ENCODE measurements around the gene MYL5. TPM values are rescaled to one million over a fixed set of nuclear protein-coding genes. Genes with fewer than 3 reads are reported as not detected.

Gene MYL5
- total and polyA plus RNA-seq, 10 of the 15 experiments (the other 5 are each of a cell fraction or from before 2014, with no cell fraction given) = 1.2 to 13.8 (median 7.1) TPM

GRCh38 chr4:704971-705277 is 30.6 kb downstream of the MYL5 start:
- Histone ChIP-seq H3K27me3 (replicated peaks in 1 of 2; ENCODE audit: control insufficient read depth in 2 of 2, insufficient read depth in 2 of 2, low read length in 1 of 2) (no peaks in the 10 kb centered on the region), H2AFZ (ENCODE audit: control insufficient read depth, low read depth, low read length) (peak overlapping the region; percentile 81; the same call in 1 of the 2 replicates), H3K9me3 (replicated peaks; ENCODE audit: control insufficient read depth, insufficient read depth, low read length) (no peaks in the 10 kb centered on the region; the same call in 2 of the 3 replicates), H3K36me3 (ENCODE audit: control insufficient read depth in 2 of 2, insufficient read depth in 2 of 2, low read length in 1 of 2) (peaks cover 0 to 2% of the 10 kb centered on the region in 2 experiments; a peak in 1 of 4 replicates), H4K20me1 (ENCODE audit: control insufficient read depth, insufficient read depth) (no peaks in the 10 kb centered on the region), H3K9ac (ENCODE audit: control insufficient read depth, insufficient read depth, low read length) (no peak overlapping the region), H3K4me3 (0 out of 2 replicates have a peak overlapping the region, but pooled peaks have one; percentile 33), H3K79me2 (ENCODE audit: control insufficient read depth, insufficient read depth, low read length) (peaks cover 29% of the 10 kb centered on the region), H3K27ac (ENCODE audit: control insufficient read depth, insufficient read depth) (no peak overlapping the region), H3K4me2 (ENCODE audit: control insufficient read depth, insufficient read depth) (peak overlapping the region; percentile 72), H3K4me1 (ENCODE audit: control insufficient read depth, insufficient read depth, low read length) (peaks cover under 1% of the 10 kb centered on the region)
- TF ChIP-seq PML (IDR thresholded peaks at IDR 0.05; ENCODE audit: low read length) (no peak), NR2C2 (IDR thresholded peaks at IDR 0.05; ENCODE audit: borderline replicate concordance, control insufficient read depth, insufficient read length, low read depth) (peak; percentile 8)
- no TSS peak for BruUV-seq (replicated peaks)
- no peak for ATAC-seq
- ChIA-PET CTCF (no interaction called here), SMC1A (ENCODE audit: uncharacterized antibody, unreplicated experiment) (no interaction called here), RAD21 (ENCODE audit: unreplicated experiment) (no interaction called here), POLR2A (no interaction called here)
- WGBS (ENCODE audit: insufficient coverage, insufficient replicate concordance, low lambda C conversion rate, missing lambda C conversion rate) = 100% methylated on average over 1 of the region's 1 CpG
- FAIRE-seq = no peak
- no peak for DNase-seq (ENCODE audit: low read depth, low spot score)
- intact Hi-C loops (cut with micrococcal nuclease; ENCODE audit: unreplicated experiment) = no loop called here
- in situ Hi-C loops (cut with MboI) = no loop called here

DNA sequence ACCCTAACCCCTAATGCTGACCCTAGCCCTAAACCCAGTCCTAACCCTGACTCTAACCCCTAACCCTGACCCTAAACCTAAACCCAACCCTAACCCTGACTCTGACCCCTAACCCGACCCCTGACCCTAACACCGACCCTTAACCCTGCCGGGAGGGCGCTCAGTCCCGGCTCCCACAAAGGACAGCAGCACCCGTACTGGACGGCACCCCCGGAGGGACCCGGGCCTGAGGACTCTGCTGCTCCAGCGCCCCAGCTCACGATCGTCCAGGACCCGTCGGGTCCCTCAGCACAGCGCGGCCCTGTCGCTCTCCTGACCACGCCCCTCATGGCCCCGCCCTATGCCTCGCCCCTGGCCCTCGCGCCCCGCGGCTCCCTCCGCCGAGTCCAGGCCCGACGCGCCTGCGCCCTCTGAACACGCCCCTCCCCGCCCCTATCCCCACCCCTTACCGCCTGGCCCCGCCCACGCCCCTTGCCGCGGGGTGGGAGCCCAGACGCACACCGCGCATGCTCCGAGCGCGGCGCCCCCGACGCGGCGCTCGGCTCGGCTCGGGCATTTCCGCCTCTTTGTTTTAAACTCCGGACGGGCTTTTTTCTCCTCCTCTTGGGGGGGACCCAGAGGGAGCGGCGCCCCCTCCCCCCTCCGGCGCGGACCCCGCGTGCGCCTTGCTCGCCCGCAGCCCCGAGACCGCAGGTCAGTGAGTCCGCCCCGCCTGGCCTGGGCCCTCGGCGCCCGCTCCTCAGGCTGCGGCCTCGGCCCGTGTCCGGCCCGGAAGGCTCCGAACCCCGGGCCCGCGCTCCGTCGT is 31.1 kb downstream of the MYL5 start, which contains the start of gene PCGF3:
Gene PCGF3 (plus strand): TSS at position 555 of the 805 bp plus-strand sequence. CDS start 27,849 bp downstream, outside the sequence.
- Histone ChIP-seq H3K9ac (ENCODE audit: control insufficient read depth, insufficient read depth, low read length) (peak within 1 kb of the TSS; percentile 88), H3K36me3 (ENCODE audit: control insufficient read depth in 2 of 2, insufficient read depth in 2 of 2, low read length in 1 of 2) (peaks cover 1 to 2% of the 10 kb centered on the region in 2 experiments; a peak in 3 of 4 replicates), H3K4me3 (peak within 1 kb of the TSS; percentile 99), H3K4me1 (ENCODE audit: control insufficient read depth, insufficient read depth, low read length) (no peaks in the 10 kb centered on the region; the same call in 1 of the 2 replicates), H4K20me1 (ENCODE audit: control insufficient read depth, insufficient read depth) (no peaks in the 10 kb centered on the region), H3K27me3 (replicated peaks in 1 of 2; ENCODE audit: control insufficient read depth in 2 of 2, insufficient read depth in 2 of 2, low read length in 1 of 2) (no peaks in the 10 kb centered on the region), H3K79me2 (ENCODE audit: control insufficient read depth, insufficient read depth, low read length) (peaks cover 29% of the 10 kb centered on the region), H3K27ac (ENCODE audit: control insufficient read depth, insufficient read depth) (peak within 1 kb of the TSS; percentile 91), H3K9me3 (replicated peaks; ENCODE audit: control insufficient read depth, insufficient read depth, low read length) (no peaks in the 10 kb centered on the region), H3K4me2 (ENCODE audit: control insufficient read depth, insufficient read depth) (peak within 1 kb of the TSS; percentile 86), H2AFZ (ENCODE audit: control insufficient read depth, low read depth, low read length) (peak within 1 kb of the TSS; percentile 81)
- FAIRE-seq (peak; percentile 86), ATAC-seq (peak; percentile 98), DNase-seq (ENCODE audit: low read depth, low spot score) (peak; percentile 68)
- POLR2A ChIA-PET = no interaction called here
- SMC1A ChIA-PET (ENCODE audit: uncharacterized antibody, unreplicated experiment) = no interaction called here
- CTCF ChIA-PET = no interaction called here
- no TSS peak for BruUV-seq (replicated peaks)
- whole genome bisulfite sequencing (ENCODE audit: insufficient coverage, insufficient replicate concordance, low lambda C conversion rate, missing lambda C conversion rate) = 1% methylated on average over 48 of the region's 82 CpGs
- in situ Hi-C loops (cut with MboI) (no loop called here), intact Hi-C loops (cut with micrococcal nuclease; ENCODE audit: unreplicated experiment) (no loop called here)
- RAD21 ChIA-PET (ENCODE audit: unreplicated experiment) = no interaction called here
- TF ChIP-seq CREB1 (IDR thresholded peaks at IDR 0.05; ENCODE audit: low read depth) = no peak
- TF ChIP-seq SUZ12 (IDR thresholded peaks at IDR 0.05; ENCODE audit: unreplicated experiment) = no peak
- no peak for TF ChIP-seq CHD1 (IDR thresholded peaks at IDR 0.05; ENCODE audit: low read depth, low read length)
- TF ChIP-seq TAF1 (IDR thresholded peaks at IDR 0.05; ENCODE audit: borderline replicate concordance, low read depth, low read length) = peak; percentile 26; the same call in 1 of the 2 replicates
- no peak for TF ChIP-seq NFYB (IDR thresholded peaks at IDR 0.05; ENCODE audit: insufficient read depth, low read depth, low read length)
- TF ChIP-seq DPF2 (IDR thresholded peaks at IDR 0.05) = peak; percentile 65; the same call in 1 of the 2 replicates
- TF ChIP-seq ZNF274 (IDR thresholded peaks at IDR 0.05; ENCODE audit: insufficient read depth, insufficient read length) = no peak
- TF ChIP-seq SPI1 (IDR thresholded peaks at IDR 0.05; ENCODE audit: borderline replicate concordance, insufficient read depth, low read depth, low read length) = no peak
- TF ChIP-seq TCF7 (IDR thresholded peaks at IDR 0.05; ENCODE audit: borderline replicate concordance) = no peak
- no peak for TF ChIP-seq ZBED1 (IDR thresholded peaks at IDR 0.05; ENCODE audit: borderline replicate concordance)
- no peak for TF ChIP-seq MYB (IDR thresholded peaks at IDR 0.05; ENCODE audit: borderline replicate concordance, low read depth, low read length)
- TF ChIP-seq ZNF24 (IDR thresholded peaks at IDR 0.05) = no peak
- TF ChIP-seq ZNF622 (IDR thresholded peaks at IDR 0.05) = no peak
- TF ChIP-seq NFXL1 (IDR thresholded peaks at IDR 0.05; ENCODE audit: borderline replicate concordance) = no peak
- no peak for TF ChIP-seq TCF3 (IDR thresholded peaks at IDR 0.05; ENCODE audit: borderline replicate concordance, insufficient read depth, low read depth, low read length)
- TF ChIP-seq PAX5 (IDR thresholded peaks at IDR 0.05; ENCODE audit: borderline replicate concordance, low read depth, low read length) = no peak
- TF ChIP-seq POLR2AphosphoS5 (IDR thresholded peaks at IDR 0.05; ENCODE audit: low read length) = no peak

All from GM12878 (cell line).